CD4-positive, CD25-positive, alpha-beta regulatory T cell (primary cell): ENCODE data around the gene IFI30. TPM values are rescaled to one million over a fixed set of nuclear protein-coding genes. Genes with fewer than 3 reads are reported as not detected.
A peak's percentile ranks its signal among the peaks of the same experiment; 100 is the strongest.

Source experiments
- ATAC-seq, 2 donors: fragments of 150-1000 bp; cut with Tn5 transposase; one replicate each; pipeline ENCODE4 v1.10.0; 2021; ENCODE audit warnings: low read depth in 2 of 2, moderate number of reproducible peaks in 2 of 2, moderate library complexity in 1 of 2
- DNase-seq, 3 donors: peaks; one replicate each; pipeline versions ENCODE4 v3.0.0 to v3.0.0-alpha.2; 2012 to 2022; ENCODE audit warnings: mixed read lengths in 1 of 3
- H3K27ac ChIP-seq: one replicate; pipeline ENCODE4 v1.7.0; 2013; ENCODE audit warnings: mild to moderate bottlenecking, low read length; ENCODE audit not compliant: insufficient read depth, poor library complexity, severe bottlenecking
- H3K27me3 ChIP-seq: one replicate; pipeline ENCODE4 v1.7.0; 2013; ENCODE audit warnings: low read length; ENCODE audit not compliant: control insufficient read depth, insufficient read depth
- H3K36me3 ChIP-seq: one replicate; pipeline ENCODE4 v1.7.0; 2013; ENCODE audit warnings: mild to moderate bottlenecking, low read length, moderate library complexity; ENCODE audit not compliant: control insufficient read depth, insufficient read depth
- H3K4me1 ChIP-seq: 2 replicates; pipeline ENCODE4 v1.7.0; 2013; ENCODE audit warnings: mild to moderate bottlenecking, low read length; ENCODE audit not compliant: insufficient read depth, control insufficient read depth, poor library complexity, severe bottlenecking
- H3K4me3 ChIP-seq: one replicate; pipeline ENCODE4 v1.7.0; 2013; ENCODE audit warnings: low read depth, mild to moderate bottlenecking, low read length, moderate library complexity
- H3K9me3 ChIP-seq, 2 experiments: 1 replicate in 1 of 2; 2 replicates in 1 of 2; pipeline ENCODE4 v1.7.0; 2013; ENCODE audit warnings: low read length in 2 of 2, mild to moderate bottlenecking in 1 of 2, moderate library complexity in 1 of 2; ENCODE audit not compliant: control insufficient read depth in 2 of 2
- H3K27ac Mint-ChIP-seq, 3 donors: one replicate each; pipeline ENCODE4 v1.8.0; 2020 to 2022; ENCODE audit warnings: mild to moderate bottlenecking in 3 of 3, mixed read lengths in 3 of 3, moderate library complexity in 2 of 3
- H3K27me3 Mint-ChIP-seq: one replicate; pipeline ENCODE4 v1.8.0; 2022; ENCODE audit warnings: mild to moderate bottlenecking, mixed read lengths
- H3K36me3 Mint-ChIP-seq: one replicate; pipeline ENCODE4 v1.8.0; 2020; ENCODE audit warnings: mixed read lengths
- H3K4me1 Mint-ChIP-seq, 4 donors: one replicate each; pipeline ENCODE4 v1.8.0; 2020 to 2022; ENCODE audit warnings: mixed read lengths in 4 of 4, mild to moderate bottlenecking in 1 of 4
- H3K4me3 Mint-ChIP-seq, 4 donors: one replicate each; pipeline ENCODE4 v1.8.0; 2020 to 2022; ENCODE audit warnings: mild to moderate bottlenecking in 4 of 4, mixed read lengths in 4 of 4, moderate library complexity in 3 of 4
- H3K9me3 Mint-ChIP-seq, 7 donors: one replicate each; pipeline ENCODE4 v1.8.0; 2020 to 2022; ENCODE audit warnings: mixed read lengths in 7 of 7, mild to moderate bottlenecking in 3 of 7, moderate library complexity in 2 of 7
- polyA plus RNA-seq, 4 donors: library from polyadenylated mRNA; unstranded; fragments of 300-500 nt; fragmentation: Illumina TruSeq; gene quantifications; one replicate each; pipeline ENCODE4 v1.2.3, GENCODE V29; 2021
- total RNA-seq: library from RNA; stranded (reverse); gene quantifications from one replicate; pipeline ENCODE4 v1.2.3, GENCODE V29; 2022

The IFI30 gene
- total and polyA plus RNA-seq, 5 donors from 2014 or later, result 2.3 to 17.8 (median 8.5) TPM

- DNase-seq (no peak), ATAC-seq (no peak)
- peaks cover 0 to 3% (median 0%) of the 10 kb centered on the region in 7 donors for H3K9me3 Mint-ChIP-seq
- peak overlapping the region in 2 of 4 donors; percentile 15 to 82 for H3K4me3 Mint-ChIP-seq
- H3K27me3 ChIP-seq, result no peaks in the 10 kb centered on the region
- H3K36me3 ChIP-seq, result peaks cover 9% of the 10 kb centered on the region
- peaks cover 0 to 13% (median 0%) of the 10 kb centered on the region in 4 donors for H3K4me1 Mint-ChIP-seq
- no peak overlapping the region for H3K27ac ChIP-seq
- peak overlapping the region in 2 of 3 donors; percentile 51 to 82 for H3K27ac Mint-ChIP-seq
- no peaks in the 10 kb centered on the region for H3K9me3 ChIP-seq
- H3K4me1 ChIP-seq, result peaks cover 9% of the 10 kb centered on the region
- H3K4me3 ChIP-seq, result no peak overlapping the region
- H3K27me3 Mint-ChIP-seq, result no peaks in the 10 kb centered on the region
- H3K36me3 Mint-ChIP-seq, result peaks cover 3% of the 10 kb centered on the region
Observed at GRCh38 chr19:18159810-18160209, 13.8 kb upstream of the IFI30 start.

GRCh38 chr19:18160493-18160970, 13.1 kb upstream of the IFI30 start:
- H3K27me3 ChIP-seq, result no peaks in the 10 kb centered on the region
- Mint-ChIP-seq H3K4me3 (peak overlapping the region; percentile 64 to 82 (median 74)), H3K36me3 (peaks cover 3% of the 10 kb centered on the region), H3K27me3 (no peaks in the 10 kb centered on the region), H3K4me1 (peaks cover 0 to 13% (median 0%) of the 10 kb centered on the region in 4 donors), H3K9me3 (peaks cover 0 to 2% (median 0%) of the 10 kb centered on the region in 7 donors), H3K27ac (peak overlapping the region in 2 of 3 donors; percentile 51 to 82)
- H3K4me3 ChIP-seq, result no peak overlapping the region
- H3K36me3 ChIP-seq, result peaks cover 9% of the 10 kb centered on the region
- no peaks in the 10 kb centered on the region for H3K9me3 ChIP-seq
- peaks cover 9% of the 10 kb centered on the region for H3K4me1 ChIP-seq
- DNase-seq (no peak), ATAC-seq (no peak)
- peak overlapping the region; percentile 23 for H3K27ac ChIP-seq

- Mint-ChIP-seq H3K4me1 (peaks cover 0 to 13% (median 0%) of the 10 kb centered on the region in 4 donors), H3K36me3 (peaks cover 9% of the 10 kb centered on the region), H3K27ac (no peak overlapping the region), H3K27me3 (no peaks in the 10 kb centered on the region), H3K9me3 (peaks cover 0 to 2% (median 0%) of the 10 kb centered on the region in 7 donors), H3K4me3 (peak overlapping the region; percentile 64 to 82 (median 74))
- ATAC-seq, result peak; percentile 93 to 94
- peak overlapping the region; percentile 41 for H3K4me3 ChIP-seq
- no peaks in the 10 kb centered on the region for H3K9me3 ChIP-seq
- peaks cover 9% of the 10 kb centered on the region for H3K36me3 ChIP-seq
- H3K4me1 ChIP-seq, result peaks cover 9% of the 10 kb centered on the region
- H3K27me3 ChIP-seq, result no peaks in the 10 kb centered on the region
- H3K27ac ChIP-seq, result peak overlapping the region; percentile 23
- DNase-seq, result peak; percentile 75 to 82 (median 76)
Observed at GRCh38 chr19:18160971-18161635, 12.5 kb upstream of the IFI30 start.

DNA sequence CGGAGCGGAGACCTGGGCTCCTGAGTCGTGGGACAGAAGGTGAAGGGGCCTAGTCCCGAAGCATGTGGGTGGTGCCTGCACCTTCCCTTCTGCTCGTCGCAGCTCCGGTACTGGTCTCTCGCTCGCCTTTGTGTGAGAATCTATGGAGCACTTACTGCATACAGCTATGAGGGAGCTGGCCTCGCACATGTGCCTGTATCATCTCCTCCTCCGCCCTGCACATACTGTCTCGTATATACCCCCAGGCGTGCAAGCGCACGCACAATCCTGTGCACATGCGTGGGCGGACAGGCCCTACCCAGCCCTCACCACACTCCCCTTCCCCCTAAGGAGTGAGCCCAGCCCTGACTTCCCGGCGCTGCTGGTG, 12.0 kb upstream of the IFI30 start:
- Histone ChIP-seq H3K9me3 (no peaks in the 10 kb centered on the region), H3K4me3 (peak overlapping the region; percentile 41), H3K36me3 (peaks cover 9% of the 10 kb centered on the region), H3K4me1 (peaks cover 9% of the 10 kb centered on the region), H3K27ac (no peak overlapping the region), H3K27me3 (no peaks in the 10 kb centered on the region)
- Mint-ChIP-seq H3K27ac (no peak overlapping the region), H3K27me3 (no peaks in the 10 kb centered on the region), H3K4me3 (peak overlapping the region in 2 of 4 donors; percentile 44 to 48), H3K4me1 (peaks cover 0 to 8% (median 0%) of the 10 kb centered on the region in 4 donors), H3K36me3 (peaks cover 10% of the 10 kb centered on the region), H3K9me3 (peaks cover 0 to 2% (median 0%) of the 10 kb centered on the region in 7 donors)
- ATAC-seq (no peak), DNase-seq (no peak)

DNA sequence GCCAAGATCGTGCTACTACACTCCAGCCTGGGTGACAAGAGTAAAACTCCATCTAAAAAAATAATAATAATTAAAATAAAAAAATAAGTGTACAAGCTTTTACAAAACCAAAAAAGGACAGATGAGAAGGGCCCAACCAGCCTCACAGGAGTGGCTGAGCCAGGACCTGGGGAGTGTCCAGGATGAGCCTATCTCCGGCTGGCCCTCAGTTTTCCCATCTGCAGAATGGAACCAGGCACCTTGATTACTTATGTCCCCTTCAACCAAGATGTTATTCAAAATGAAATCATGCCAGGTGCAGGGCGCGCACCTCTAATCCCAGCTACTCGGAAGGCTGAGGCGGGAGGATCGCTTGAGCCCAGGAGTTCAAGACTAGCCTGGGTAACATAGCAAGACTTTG, 9.5 kb upstream of the IFI30 start:
- H3K27ac Mint-ChIP-seq, result peak overlapping the region in 1 of 3 donors; percentile 86
- no peaks in the 10 kb centered on the region for H3K27me3 Mint-ChIP-seq
- no peak overlapping the region for H3K27ac ChIP-seq
- H3K9me3 Mint-ChIP-seq, result peaks cover 0 to 2% (median 0%) of the 10 kb centered on the region in 7 donors
- H3K27me3 ChIP-seq, result no peaks in the 10 kb centered on the region
- H3K9me3 ChIP-seq, result no peaks in the 10 kb centered on the region
- peaks cover 15% of the 10 kb centered on the region for H3K36me3 Mint-ChIP-seq
- ATAC-seq (no peak), DNase-seq (no peak)
- no peak overlapping the region for H3K4me3 ChIP-seq
- peaks cover 9% of the 10 kb centered on the region for H3K4me1 ChIP-seq
- peaks cover 12% of the 10 kb centered on the region for H3K36me3 ChIP-seq
- H3K4me3 Mint-ChIP-seq, result no peak overlapping the region
- H3K4me1 Mint-ChIP-seq, result peaks cover 0 to 11% (median 5%) of the 10 kb centered on the region in 4 donors

DNA sequence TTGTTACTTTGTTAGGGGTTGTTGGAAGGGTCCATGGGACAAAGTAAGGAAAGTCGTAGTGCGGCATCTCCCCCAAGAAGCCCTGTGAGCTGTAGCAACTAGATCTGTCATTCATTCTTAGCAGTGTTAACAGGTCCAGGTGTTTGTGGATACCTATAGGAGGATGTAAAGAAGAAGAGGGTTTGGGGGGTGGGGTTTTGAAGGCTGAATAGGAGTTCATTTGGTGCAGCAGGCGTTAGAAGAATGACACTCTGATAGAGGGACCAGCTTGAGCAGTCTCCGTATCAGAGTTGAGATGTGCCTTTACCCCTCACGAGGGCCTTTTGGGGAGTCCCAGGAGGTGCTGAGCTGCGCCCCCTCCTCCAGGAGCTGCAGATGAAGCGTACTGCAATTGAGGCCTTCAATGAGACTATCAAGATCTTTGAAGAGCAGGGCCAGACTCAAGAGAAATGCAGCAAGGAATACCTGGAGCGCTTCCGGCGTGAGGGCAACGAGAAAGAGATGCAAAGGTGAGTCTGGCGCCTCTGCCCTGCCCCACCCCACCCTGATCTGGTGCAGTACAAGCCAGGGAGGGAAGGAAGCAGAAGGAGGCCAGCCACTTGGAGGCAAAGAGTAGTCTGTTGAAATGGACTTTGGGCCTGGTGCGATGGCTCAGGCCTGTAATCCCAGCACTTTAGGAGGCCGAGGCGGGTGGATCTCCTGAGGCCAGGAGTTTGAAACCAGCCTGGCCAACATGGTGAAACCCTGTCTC, 7.6 kb upstream of the IFI30 start:
- peaks cover 12% of the 10 kb centered on the region for H3K36me3 Mint-ChIP-seq
- Histone ChIP-seq H3K36me3 (peaks cover 12% of the 10 kb centered on the region), H3K4me1 (peaks cover 5% of the 10 kb centered on the region), H3K27me3 (no peaks in the 10 kb centered on the region), H3K27ac (no peak overlapping the region), H3K4me3 (no peak overlapping the region), H3K9me3 (no peaks in the 10 kb centered on the region)
- ATAC-seq, result no peak
- H3K4me1 Mint-ChIP-seq, result peaks cover 0 to 5% (median 5%) of the 10 kb centered on the region in 4 donors
- H3K27ac Mint-ChIP-seq, result no peak overlapping the region
- DNase-seq, result no peak
- no peaks in the 10 kb centered on the region for H3K27me3 Mint-ChIP-seq
- peaks cover 0 to 2% (median 0%) of the 10 kb centered on the region in 7 donors for H3K9me3 Mint-ChIP-seq
- H3K4me3 Mint-ChIP-seq, result no peak overlapping the region

DNA sequence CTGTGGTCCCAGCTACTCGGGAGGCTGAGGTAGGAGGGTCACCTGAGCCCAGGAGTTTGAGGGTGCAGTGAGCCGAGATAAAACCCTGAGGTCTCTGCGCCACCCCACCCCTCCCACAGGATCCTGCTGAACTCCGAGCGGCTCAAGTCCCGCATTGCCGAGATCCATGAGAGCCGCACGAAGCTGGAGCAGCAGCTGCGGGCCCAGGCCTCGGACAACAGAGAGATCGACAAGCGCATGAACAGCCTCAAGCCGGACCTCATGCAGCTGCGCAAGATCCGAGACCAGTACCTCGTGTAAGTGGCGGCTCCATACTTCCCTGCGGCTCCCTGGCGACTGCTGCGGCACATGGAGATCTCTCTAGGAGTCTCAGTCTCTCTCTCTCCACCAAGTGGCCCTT, 6.6 kb upstream of the IFI30 start:
- Mint-ChIP-seq H3K9me3 (peaks cover 0 to 2% (median 0%) of the 10 kb centered on the region in 7 donors), H3K27ac (peak overlapping the region in 1 of 3 donors; percentile 52), H3K4me3 (no peak overlapping the region), H3K36me3 (peaks cover 12% of the 10 kb centered on the region), H3K4me1 (peaks cover 0 to 5% (median 5%) of the 10 kb centered on the region in 4 donors), H3K27me3 (no peaks in the 10 kb centered on the region)
- H3K4me3 ChIP-seq, result no peak overlapping the region
- no peaks in the 10 kb centered on the region for H3K9me3 ChIP-seq
- DNase-seq (no peak), ATAC-seq (no peak)
- H3K36me3 ChIP-seq, result peaks cover 12% of the 10 kb centered on the region
- no peaks in the 10 kb centered on the region for H3K4me1 ChIP-seq
- no peak overlapping the region for H3K27ac ChIP-seq
- H3K27me3 ChIP-seq, result no peaks in the 10 kb centered on the region
